Mesodermal cell (in vitro differentiated cells): ENCODE measurements around the gene FBXO22.

Experiments used
- H3K27ac ChIP-seq: 2 replicates; pipeline ENCODE4 v1.7.0; 2013; ENCODE audit warnings: mild to moderate bottlenecking, low read depth, low read length, moderate library complexity; ENCODE audit not compliant: severe bottlenecking
- H3K36me3 ChIP-seq: 2 replicates; pipeline ENCODE4 v1.7.1; 2013; ENCODE audit warnings: mild to moderate bottlenecking, low read length, moderate library complexity; ENCODE audit not compliant: control insufficient read depth, insufficient read depth
- H3K4me1 ChIP-seq: one replicate; pipeline ENCODE4 v1.7.1; 2013; ENCODE audit warnings: mild to moderate bottlenecking, low read length; ENCODE audit not compliant: insufficient read depth, control insufficient read depth, poor library complexity, severe bottlenecking
- H3K4me3 ChIP-seq: 2 replicates; pipeline ENCODE4 v1.7.0; 2013; ENCODE audit warnings: low read length, control low read depth, mild to moderate bottlenecking; ENCODE audit not compliant: insufficient read depth, poor library complexity, severe bottlenecking; ENCODE audit errors: extremely low read depth
- H3K9me3 ChIP-seq: 2 replicates; pipeline ENCODE4 v1.7.1; 2013; ENCODE audit warnings: mild to moderate bottlenecking, low read length, moderate library complexity; ENCODE audit not compliant: control insufficient read depth
- WGBS, 2 experiments: methylation state at CpG; one replicate each; pipeline ENCODE4 v1.1.5; 2013; ENCODE audit warnings: missing lambda C conversion rate in 2 of 2; ENCODE audit not compliant: insufficient coverage in 2 of 2; 5-methylcytosine and 5-hydroxymethylcytosine counted together

The FBXO22 gene

DNA sequence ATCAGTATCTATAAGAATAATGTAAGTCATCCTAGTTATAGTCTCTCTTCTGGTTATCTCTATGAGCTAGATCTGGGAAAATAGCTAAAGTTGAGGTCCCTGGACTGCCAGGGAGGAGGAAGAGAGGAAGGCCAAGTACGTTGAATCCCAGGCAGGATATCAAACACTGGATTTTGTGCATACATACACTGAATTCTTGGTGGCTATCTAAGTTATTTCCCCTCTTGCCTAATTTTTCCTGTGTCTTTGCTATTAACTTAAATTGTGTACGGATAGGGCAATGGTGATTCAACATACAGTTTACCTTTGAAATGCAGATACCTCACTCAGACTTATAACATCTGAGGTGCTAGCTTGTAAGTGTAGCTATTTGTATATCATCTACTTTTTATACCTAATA, 27.2 kb downstream of the FBXO22 start:
- H3K4me3 ChIP-seq = no peak overlapping the region
- H3K9me3 ChIP-seq = no peaks in the 10 kb centered on the region
- H3K36me3 ChIP-seq = peaks cover 70% of the 10 kb centered on the region
- no peaks in the 10 kb centered on the region for H3K4me1 ChIP-seq
- H3K27ac ChIP-seq = no peak overlapping the region
- 100% methylated on average over 1 of the region's 2 CpGs for WGBS, 2 experiments

DNA sequence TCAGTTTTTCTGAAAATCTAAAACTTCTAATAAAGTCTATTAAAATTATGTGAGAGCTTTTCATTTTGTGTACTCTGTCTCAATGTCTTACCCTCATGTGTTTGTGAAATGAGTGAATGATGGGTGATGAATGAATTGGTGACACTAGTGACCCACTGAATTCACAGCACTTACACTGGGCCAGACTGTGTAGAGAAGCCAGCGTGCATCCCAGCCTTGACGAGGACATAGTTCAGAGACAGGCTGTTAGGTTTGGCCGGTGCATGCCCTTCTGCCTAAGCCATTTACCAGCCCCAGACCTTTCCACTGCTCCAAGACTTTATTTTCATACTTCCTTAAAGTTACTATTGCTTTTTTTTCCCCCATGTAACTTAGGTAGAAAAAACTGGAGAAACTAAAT, 38.8 kb downstream of the FBXO22 start:
- H3K4me3 ChIP-seq = no peak overlapping the region
- WGBS, 2 experiments = 93% methylated on average over 3 of the region's 3 CpGs; no CpG with 5 or more reads in 1 of the 2 experiments
- no peaks in the 10 kb centered on the region for H3K9me3 ChIP-seq
- no peak overlapping the region for H3K27ac ChIP-seq
- no peaks in the 10 kb centered on the region for H3K4me1 ChIP-seq
- H3K36me3 ChIP-seq = peaks cover 24% of the 10 kb centered on the region

DNA sequence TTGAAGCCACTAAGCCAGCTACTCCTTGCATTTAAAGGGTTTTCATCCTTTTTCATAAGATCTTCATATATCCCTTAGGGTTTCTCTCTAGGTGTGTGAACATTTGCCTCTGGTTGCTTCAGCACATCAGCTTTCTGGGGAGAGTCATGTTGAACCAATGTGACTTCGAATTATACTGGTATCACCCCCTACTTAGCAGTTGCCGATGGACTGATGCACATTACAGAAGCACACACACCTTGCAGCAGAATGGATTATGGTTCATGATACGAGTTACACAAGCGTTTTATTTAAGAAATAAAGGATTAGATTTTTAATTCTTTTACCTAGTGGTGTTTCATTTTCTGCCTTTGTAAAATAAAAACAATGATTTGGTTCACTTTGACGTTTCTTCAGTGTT, 39.6 kb downstream of the FBXO22 start:
- Histone ChIP-seq H3K36me3 (peaks cover 17% of the 10 kb centered on the region), H3K27ac (no peak overlapping the region), H3K9me3 (no peaks in the 10 kb centered on the region), H3K4me1 (no peaks in the 10 kb centered on the region), H3K4me3 (no peak overlapping the region)
- 91% methylated on average over 4 of the region's 5 CpGs; no CpG with 5 or more reads in 1 of the 2 experiments for WGBS, 2 experiments

DNA sequence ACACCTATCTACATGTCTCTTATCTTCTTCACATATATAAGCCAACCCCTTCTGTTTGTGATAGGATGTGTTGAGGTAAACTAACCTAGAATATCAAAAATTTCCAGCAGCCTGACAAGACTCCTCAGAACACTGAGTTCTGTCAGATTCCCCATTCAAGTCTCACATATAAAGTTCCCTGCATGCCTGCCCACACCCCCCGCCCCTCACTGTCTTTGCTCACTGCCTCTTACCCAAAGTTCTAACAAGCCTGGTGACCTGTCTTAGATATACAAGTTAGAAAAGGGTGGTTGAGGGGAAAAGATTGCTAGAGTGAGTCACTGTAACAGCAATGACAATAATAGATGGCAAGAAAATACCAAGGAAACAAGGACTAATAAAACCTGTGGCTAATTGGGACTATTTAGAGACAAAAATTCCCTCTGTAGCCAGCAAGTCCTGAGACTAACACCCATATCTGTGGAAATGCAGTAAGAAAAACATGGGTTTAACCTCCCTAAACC, 40.1 kb downstream of the FBXO22 start:
- Histone ChIP-seq H3K27ac (no peak overlapping the region), H3K4me3 (no peak overlapping the region), H3K36me3 (peaks cover 12% of the 10 kb centered on the region), H3K9me3 (no peaks in the 10 kb centered on the region), H3K4me1 (no peaks in the 10 kb centered on the region)
- WGBS, 2 experiments = no CpG with 5 or more reads among the region's 1 CpG

DNA sequence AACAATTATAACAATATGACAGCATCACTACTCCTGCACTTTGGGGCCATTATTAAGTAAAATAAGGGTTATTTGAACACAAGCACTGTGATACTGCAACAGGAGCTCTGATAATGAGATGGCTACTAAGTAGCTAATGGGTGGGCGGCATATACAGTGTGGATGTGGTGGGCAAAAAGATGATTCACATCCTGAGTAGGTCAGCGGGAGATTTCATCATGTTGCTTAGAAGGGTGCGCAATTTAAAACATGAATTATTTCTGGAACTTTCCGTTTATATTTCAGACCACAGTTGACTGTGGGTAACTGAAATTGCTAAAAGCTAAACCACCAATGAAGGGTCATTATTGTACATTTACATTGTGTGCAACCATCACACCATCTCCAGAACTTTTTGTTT, 42.3 kb downstream of the FBXO22 start:
- no peaks in the 10 kb centered on the region for H3K9me3 ChIP-seq
- 83 to 90% methylated on average over 1 to 2 of the region's 4 CpGs for WGBS, 2 experiments
- no peaks in the 10 kb centered on the region for H3K4me1 ChIP-seq
- H3K36me3 ChIP-seq = peaks cover under 1% of the 10 kb centered on the region
- H3K27ac ChIP-seq = no peak overlapping the region
- no peak overlapping the region for H3K4me3 ChIP-seq

DNA sequence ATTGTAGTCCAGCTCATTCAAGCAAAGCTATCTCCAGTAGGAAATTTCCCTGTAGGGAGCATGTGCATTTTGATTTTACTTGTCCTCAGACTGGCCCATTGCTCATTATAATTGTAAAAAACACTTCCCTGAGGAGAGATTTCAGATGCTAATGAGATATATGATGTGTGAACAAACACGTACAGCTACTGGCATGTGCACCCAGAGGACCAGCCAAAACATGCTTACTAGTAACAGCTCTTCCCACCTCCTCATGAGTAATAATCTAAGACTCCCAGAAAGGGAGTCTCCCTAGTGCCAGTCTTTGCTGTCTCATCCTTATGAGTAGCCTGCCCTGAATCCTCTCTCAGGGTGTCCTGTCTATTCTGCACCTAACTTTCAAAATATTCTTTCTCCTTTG, 43.4 kb downstream of the FBXO22 start:
- no CpG with 5 or more reads among the region's 1 CpG for WGBS, 2 experiments
- Histone ChIP-seq H3K36me3 (no peaks in the 10 kb centered on the region), H3K4me1 (no peaks in the 10 kb centered on the region), H3K9me3 (no peaks in the 10 kb centered on the region), H3K27ac (no peak overlapping the region), H3K4me3 (no peak overlapping the region)

DNA sequence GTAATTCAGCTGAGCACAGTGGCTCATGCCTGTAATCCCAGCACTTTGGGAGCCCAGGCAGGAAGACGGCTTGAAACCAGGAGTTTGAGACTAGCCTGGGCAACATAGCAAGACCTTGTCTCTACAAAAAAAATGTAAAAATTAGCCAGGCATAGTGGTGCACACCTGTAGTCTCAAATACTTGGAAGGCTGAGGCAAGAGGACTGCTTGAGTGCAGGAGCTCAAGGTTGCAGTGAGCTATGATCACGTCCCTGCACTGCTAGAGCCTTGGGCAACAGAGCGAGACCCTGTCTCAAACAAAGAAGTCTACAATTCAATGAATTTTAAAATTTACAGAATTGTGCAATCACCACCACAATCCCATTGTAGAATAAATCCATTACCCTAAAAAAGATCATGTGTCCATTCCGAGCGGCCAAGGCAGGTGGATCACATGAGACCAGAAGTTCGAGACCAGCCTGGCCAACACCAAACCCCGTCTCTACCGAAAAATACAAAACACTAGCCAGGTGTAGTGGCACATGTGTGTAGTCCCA, 45.2 kb downstream of the FBXO22 start:
- Histone ChIP-seq H3K4me1 (no peaks in the 10 kb centered on the region), H3K36me3 (no peaks in the 10 kb centered on the region), H3K9me3 (no peaks in the 10 kb centered on the region), H3K27ac (no peak overlapping the region), H3K4me3 (no peak overlapping the region)
- WGBS, 2 experiments = 81 to 96% methylated on average over 6 of the region's 8 CpGs

DNA sequence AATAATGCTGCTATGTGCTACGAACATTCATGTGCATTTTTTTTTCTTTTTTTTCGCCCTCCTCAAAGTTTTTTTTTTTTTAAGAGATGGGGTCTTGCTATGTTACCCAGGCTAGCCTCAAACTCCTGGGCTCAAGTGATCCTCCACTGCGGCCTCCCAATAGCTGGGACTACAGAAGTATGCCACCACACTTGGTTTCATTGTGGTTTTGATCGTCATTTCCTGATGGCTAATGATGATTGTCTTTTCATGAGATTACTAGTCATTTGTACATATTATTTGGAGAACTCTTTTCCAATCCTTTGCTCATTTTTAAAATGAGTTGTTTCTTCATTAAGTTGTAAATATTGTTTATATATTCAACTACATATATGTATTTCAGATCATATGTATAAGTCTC, 48.8 kb downstream of the FBXO22 start:
- 75% methylated on average over 2 of the region's 4 CpGs; no CpG with 5 or more reads in 1 of the 2 experiments for WGBS, 2 experiments
- Histone ChIP-seq H3K27ac (no peak overlapping the region), H3K9me3 (no peaks in the 10 kb centered on the region), H3K36me3 (no peaks in the 10 kb centered on the region), H3K4me3 (no peak overlapping the region), H3K4me1 (no peaks in the 10 kb centered on the region)

DNA sequence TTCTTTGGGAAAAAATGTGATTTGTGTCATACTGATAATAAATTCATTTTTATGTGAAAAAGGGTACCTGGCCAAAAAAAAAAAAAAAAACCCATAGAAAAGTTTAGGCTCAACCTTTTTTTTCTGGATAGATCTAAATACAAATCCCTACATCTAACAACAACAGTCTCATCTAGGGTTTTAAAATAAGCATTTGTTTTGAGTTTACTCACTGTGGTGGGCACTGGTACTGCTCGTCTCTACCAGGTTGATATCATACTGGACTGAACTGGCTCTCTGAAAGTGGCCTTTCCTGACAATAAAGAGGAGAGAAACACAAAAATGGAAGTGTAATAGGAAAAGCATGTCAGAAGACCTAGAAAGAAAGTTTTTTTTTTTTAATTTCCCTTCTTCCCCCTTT, 52.0 kb downstream of the FBXO22 start:
- H3K27ac ChIP-seq = no peak overlapping the region
- H3K9me3 ChIP-seq = no peaks in the 10 kb centered on the region
- H3K4me3 ChIP-seq = no peak overlapping the region
- 100% methylated on average over 1 of the region's 1 CpG; no CpG with 5 or more reads in 1 of the 2 experiments for WGBS, 2 experiments
- H3K36me3 ChIP-seq = no peaks in the 10 kb centered on the region
- H3K4me1 ChIP-seq = no peaks in the 10 kb centered on the region

DNA sequence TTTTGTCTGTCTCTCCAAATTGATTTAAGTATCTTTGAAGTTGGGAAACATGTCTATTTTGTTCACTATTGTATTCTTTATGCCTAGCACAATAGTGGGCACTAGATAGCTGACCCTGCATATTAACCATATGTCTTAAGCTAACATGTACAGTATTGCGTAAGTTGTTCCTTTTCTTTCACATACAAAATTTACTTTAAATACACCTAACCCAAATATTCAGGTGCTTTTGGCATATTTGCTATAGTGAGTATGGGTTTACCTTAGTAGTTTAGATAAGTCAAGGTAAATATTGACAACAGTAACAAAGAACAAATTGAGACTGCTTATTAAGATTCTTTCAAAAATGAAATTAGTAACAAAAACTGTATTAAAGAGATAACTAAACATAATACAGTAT, 57.7 kb downstream of the FBXO22 start:
- no peaks in the 10 kb centered on the region for H3K4me1 ChIP-seq
- no peak overlapping the region for H3K4me3 ChIP-seq
- no peaks in the 10 kb centered on the region for H3K36me3 ChIP-seq
- no CpG with 5 or more reads among the region's 1 CpG for WGBS, 2 experiments
- no peak overlapping the region for H3K27ac ChIP-seq
- H3K9me3 ChIP-seq = no peaks in the 10 kb centered on the region

DNA sequence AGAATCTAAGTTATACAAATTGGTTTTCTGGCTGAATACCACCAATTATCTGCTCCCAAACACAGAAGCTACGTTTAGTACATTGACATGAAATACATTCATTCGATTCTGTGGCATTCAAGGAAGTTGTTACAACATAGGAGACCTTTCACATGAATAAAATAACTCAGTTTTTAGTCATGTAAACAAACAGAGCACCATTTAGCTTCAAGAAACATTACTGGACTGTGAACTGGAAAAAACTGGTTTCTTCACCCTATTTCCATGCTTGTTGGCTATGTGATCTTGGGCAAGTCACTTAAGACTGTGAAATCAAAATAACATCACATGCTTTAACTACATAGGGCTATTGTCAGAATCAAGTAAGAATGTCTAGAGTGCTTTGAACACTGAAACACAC, 62.4 kb downstream of the FBXO22 start:
- Histone ChIP-seq H3K36me3 (no peaks in the 10 kb centered on the region), H3K9me3 (no peaks in the 10 kb centered on the region), H3K4me1 (no peaks in the 10 kb centered on the region), H3K27ac (no peak overlapping the region), H3K4me3 (no peak overlapping the region)
- WGBS, 2 experiments = 83 to 94% methylated on average over 1 to 2 of the region's 2 CpGs
